AG10803 (cell line): Measurements from ENCODE around the gene MMP11.
A peak's percentile ranks its signal among the peaks of the same experiment; 100 is the strongest.

ENCODE experiments used
- DNase-seq: peaks from one replicate; pipeline ENCODE4 v3.0.0; 2010; ENCODE audit warnings: low read depth
- H3K4me3 ChIP-seq: 2 replicates; pipeline ENCODE4 v1.5.1; 2011; ENCODE audit warnings: mild to moderate bottlenecking, low read length, control low read depth
- CTCF ChIP-seq: conservative IDR thresholded peaks from 2 replicates; pipeline ENCODE4 v1.5.1; 2011; ENCODE audit warnings: mild to moderate bottlenecking, low read length, control low read depth, inconsistent platforms

Gene MMP11

DNA sequence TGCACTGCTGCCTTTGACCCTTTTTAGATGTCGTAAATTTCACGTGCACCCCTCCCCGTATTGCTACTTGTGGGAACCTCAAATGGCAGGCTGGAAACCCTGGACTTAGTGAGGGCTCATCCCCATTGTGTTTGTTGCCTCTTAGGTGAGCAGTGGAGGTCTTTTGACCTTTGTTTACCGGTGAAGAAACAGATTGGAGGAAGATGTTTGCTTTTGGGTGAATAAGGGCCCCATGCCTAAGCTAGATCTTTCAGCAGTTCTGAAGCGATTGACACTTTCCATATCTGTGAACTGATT is 14.9 kb downstream of the MMP11 start:
- no peak for DNase-seq
- TF ChIP-seq CTCF: no peak
- H3K4me3 ChIP-seq: peak overlapping the region; percentile 85

GRCh38 chr22:23787910-23788309 is 15.3 kb downstream of the MMP11 start:
- no peak for TF ChIP-seq CTCF
- H3K4me3 ChIP-seq: peak overlapping the region; percentile 85
- no peak for DNase-seq

DNA sequence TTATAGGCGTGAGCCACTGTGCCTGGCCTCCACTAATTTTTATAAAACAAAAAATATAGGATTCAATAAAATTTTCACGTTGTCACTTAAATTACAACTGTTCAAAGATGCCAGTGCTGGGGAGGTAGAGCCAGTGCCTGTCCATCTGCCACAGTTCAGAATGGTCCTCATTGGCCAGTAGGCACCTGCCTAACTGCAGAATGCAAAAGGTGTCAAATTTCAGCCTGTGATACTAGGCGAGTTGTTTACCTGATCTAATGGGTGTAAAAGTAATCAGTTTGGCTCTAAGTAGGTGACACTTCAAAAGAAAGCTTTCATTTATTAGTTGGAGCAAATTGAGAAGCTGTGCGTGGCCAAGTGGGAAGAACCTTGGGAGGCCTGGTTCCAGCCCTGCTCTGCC is 16.5 kb downstream of the MMP11 start:
- TF ChIP-seq CTCF: no peak
- DNase-seq: no peak
- no peak overlapping the region for H3K4me3 ChIP-seq

DNA sequence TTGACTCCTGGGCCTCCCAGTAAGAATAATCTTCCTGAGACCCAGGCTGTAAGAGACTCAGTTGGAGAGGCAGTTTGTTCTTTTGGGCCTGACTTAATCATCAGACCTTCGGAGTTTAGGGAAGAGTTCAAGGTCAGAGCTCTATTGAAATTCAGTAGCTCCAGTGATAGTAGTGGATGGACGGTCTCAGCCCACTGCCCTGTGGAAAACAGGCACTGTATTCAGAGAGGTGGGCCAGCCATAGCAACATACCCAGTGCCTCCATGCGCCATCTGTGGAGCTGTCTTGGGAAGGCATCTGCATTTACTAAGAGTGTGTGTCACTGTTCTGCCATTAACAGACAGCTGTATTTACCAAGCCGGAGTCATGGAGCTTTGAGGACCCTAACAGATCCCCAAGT is 17.0 kb downstream of the MMP11 start:
- no peak for DNase-seq
- TF ChIP-seq CTCF: no peak
- no peak overlapping the region for H3K4me3 ChIP-seq

GRCh38 chr22:23790819-23791737 is 18.4 kb downstream of the MMP11 start:
- TF ChIP-seq CTCF: no peak
- peak; percentile 88 for DNase-seq
- H3K4me3 ChIP-seq: no peak overlapping the region

GRCh38 chr22:23791738-23792645 is 19.3 kb downstream of the MMP11 start:
- no peak for DNase-seq
- H3K4me3 ChIP-seq: no peak overlapping the region
- no peak for TF ChIP-seq CTCF
